A549 (cell line): ENCODE data around the gene SH3RF3. TPM values are rescaled to one million over a fixed set of nuclear protein-coding genes. Genes with fewer than 3 reads are reported as not detected.

ENCODE experiments used
- ATAC-seq, 2 experiments: fragments of 200-7000 bp in 1 of 2; fragments of >200 bp in 1 of 2; cut with Nextera tagmentation in 1 of 2; cut with Tn5 transposase in 1 of 2; 3 replicates each; pipeline versions ENCODE4 v1.8.0 to v1.9.1; 2018 to 2020; ENCODE audit warnings: mild to moderate bottlenecking in 1 of 2, moderate library complexity in 1 of 2
- CTCF ChIA-PET: fragments of 300-600 bp; sonication (Branson Sonifier 250); formaldehyde crosslinking; extraction: SDS; loops from one replicate; lab custom pipeline; 2021; ENCODE audit warnings: antibody characterized with exemption, inconsistent platforms; lab: Yijun Ruan, JAX
- POLR2A ChIA-PET: fragments of 350-600 bp; formaldehyde crosslinking; extraction: SDS; loops from one replicate; lab custom pipeline; 2021; ENCODE audit warnings: antibody characterized with exemption, inconsistent platforms; lab: Yijun Ruan, JAX
- DNase-seq, 2 experiments: peaks; one replicate each; pipeline versions ENCODE4 v3.0.0 to v3.0.0-alpha.2; 2011 to 2016; ENCODE audit warnings: low read depth in 1 of 2, low spot score in 1 of 2
- FAIRE-seq: peaks from 2 replicates; lab custom pipeline; 2011; peaks lifted over from hg19 to GRCh38; lab: Jason Lieb, UNC
- H3K27ac ChIP-seq, 2 experiments: fragments of >200 bp; sonication (Bioruptor Twin); formaldehyde crosslinking; 3 replicates each; pipeline ENCODE4 v1.5.1; 2016 to 2017
- H3K4me1 ChIP-seq: fragments of >200 bp; sonication (Bioruptor Twin); formaldehyde crosslinking; 3 replicates; pipeline ENCODE4 v1.6.1; 2016
- H3K4me2 ChIP-seq: fragments of >200 bp; sonication (Bioruptor Twin); formaldehyde crosslinking; 3 replicates; pipeline ENCODE4 v1.6.1; 2016
- H3K4me3 ChIP-seq: fragments of >200 bp; sonication (Bioruptor Twin); formaldehyde crosslinking; 3 replicates; pipeline ENCODE4 v1.5.1; 2016
- H3K9me3 ChIP-seq: fragments of >200 bp; sonication (Bioruptor Twin); formaldehyde crosslinking; 3 replicates; pipeline ENCODE4 v1.6.1; 2016
- CBX2 ChIP-seq: fragments of 200-600 bp; sonication (generic); IDR thresholded peaks from 2 replicates; pipeline ENCODE4 v1.6.1; 2016; ENCODE audit warnings: low read depth, mild to moderate bottlenecking, borderline replicate concordance
- CEBPB ChIP-seq, 2 experiments: fragments of >200 bp in 1 of 2; sonication (Bioruptor Twin) in 1 of 2; formaldehyde crosslinking in 1 of 2; IDR thresholded peaks; 2 replicates each; pipeline ENCODE4 v1.6.1; 2012 to 2016
- CHD2 ChIP-seq: fragments of 150-350 bp; IDR thresholded peaks from 2 replicates; pipeline ENCODE4 v1.6.1; 2014; ENCODE audit warnings: low read length; ENCODE audit not compliant: partially characterized antibody
- CHD4 ChIP-seq: fragments of 200-600 bp; sonication (generic); IDR thresholded peaks from 2 replicates; pipeline ENCODE4 v1.6.1; 2016; ENCODE audit warnings: antibody characterized with exemption, mild to moderate bottlenecking, borderline replicate concordance
- FOXS1 ChIP-seq: fragments of 250-450 bp; sonication (Bioruptor Pico); IDR thresholded peaks from 2 replicates; pipeline ENCODE4 v1.5.0; 2020; ENCODE audit warnings: mild to moderate bottlenecking, moderate library complexity
- HDAC2 ChIP-seq: fragments of 200-600 bp; sonication (generic); IDR thresholded peaks from 2 replicates; pipeline ENCODE4 v1.6.1; 2016
- HOXA7 ChIP-seq: fragments of 250-450 bp; sonication (Bioruptor Pico); IDR thresholded peaks from 2 replicates; pipeline ENCODE4 v1.5.0; 2020; ENCODE audit warnings: mild to moderate bottlenecking, moderate library complexity
- HOXB5 ChIP-seq: fragments of 250-450 bp; sonication (Bioruptor Pico); IDR thresholded peaks from 2 replicates; pipeline ENCODE4 v1.5.0; 2020; ENCODE audit warnings: mild to moderate bottlenecking, moderate library complexity
- JUN ChIP-seq, 2 experiments: fragments of >200 bp; sonication (Bioruptor Twin); formaldehyde crosslinking; IDR thresholded peaks; 2 replicates in 1 of 2; 3 replicates in 1 of 2; pipeline ENCODE4 v1.6.1; 2016 to 2017
- JUNB ChIP-seq: fragments of >200 bp; sonication (Bioruptor Twin); formaldehyde crosslinking; IDR thresholded peaks from 2 replicates; pipeline ENCODE4 v1.6.1; 2016
- KDM1A ChIP-seq: fragments of 200-600 bp; sonication (generic); IDR thresholded peaks from 2 replicates; pipeline ENCODE4 v1.6.1; 2016; ENCODE audit warnings: low read depth, mild to moderate bottlenecking
- NPAS2 ChIP-seq: fragments of 250-450 bp; sonication (Bioruptor Pico); IDR thresholded peaks from 2 replicates; pipeline ENCODE4 v1.8.0; 2022; ENCODE audit warnings: mild to moderate bottlenecking, moderate library complexity, borderline replicate concordance
- PBX3 ChIP-seq: IDR thresholded peaks from 2 replicates; pipeline ENCODE4 v1.6.1; 2012
- POLR2AphosphoS2 ChIP-seq: conservative IDR thresholded peaks from 2 replicates; pipeline ENCODE4 v1.6.1; 2012; ENCODE audit warnings: low read length, improper control_type of control experiment, inconsistent platforms
- RAD21 ChIP-seq, 2 experiments: fragments of >200 bp in 1 of 2; sonication (Bioruptor Twin) in 1 of 2; formaldehyde crosslinking in 1 of 2; IDR thresholded peaks in 1 of 2; conservative IDR thresholded peaks in 1 of 2; 2 replicates in 1 of 2; 3 replicates in 1 of 2; pipeline ENCODE4 v1.6.1; 2012 to 2018; ENCODE audit warnings: inconsistent platforms in 1 of 2
- RFX5 ChIP-seq: fragments of 450-650 bp; IDR thresholded peaks from 2 replicates; pipeline ENCODE4 v1.7.1; 2014; ENCODE audit warnings: antibody characterized with exemption, mild to moderate bottlenecking, moderate library complexity
- SMC3 ChIP-seq: fragments of >200 bp; sonication (Bioruptor Twin); formaldehyde crosslinking; IDR thresholded peaks from 3 replicates; pipeline ENCODE4 v1.6.1; 2018; ENCODE audit warnings: inconsistent platforms
- SREBF2 ChIP-seq: fragments of 450-650 bp; IDR thresholded peaks from 2 replicates; pipeline ENCODE4 v1.6.1; 2014; ENCODE audit warnings: mild to moderate bottlenecking, moderate library complexity
- TP53 ChIP-seq: fragments of 250-450 bp; sonication (Bioruptor Pico); IDR thresholded peaks from 2 replicates; pipeline ENCODE4 v1.5.0; 2021; ENCODE audit warnings: mild to moderate bottlenecking, moderate library complexity
- ZSCAN20 ChIP-seq: fragments of 250-450 bp; sonication (Bioruptor Pico); IDR thresholded peaks from 2 replicates; pipeline ENCODE4 v1.8.0; 2022; ENCODE audit warnings: mild to moderate bottlenecking, moderate library complexity
- WGBS: methylation state at CpG from one replicate; pipeline ENCODE4 v1.1.6; 2017; ENCODE audit errors: missing lambda C conversion rate; 5-methylcytosine and 5-hydroxymethylcytosine counted together
- polyA plus RNA-seq, 4 experiments: library from polyadenylated mRNA; depleted of rRNA in 3 of 4; stranded (reverse); fragments of >200 nt; fragmentation: RNase III in 1 of 4; extraction: RNeasy Plus Mini Kit Qiagen cat#74134 plus additional on column Dnase treatment in 1 of 4; gene quantifications; 2 replicates in 3 of 4; 3 replicates in 1 of 4; pipeline ENCODE4 v1.2.3, GENCODE V29; 2011 to 2017
- TF ChIP-seq, protein P1 (sequence below): fragments of >200 bp; sonication (Bioruptor Twin); formaldehyde crosslinking; IDR thresholded peaks from 3 replicates; pipeline ENCODE4 v1.5.1; 2016
- TF ChIP-seq, protein P2 (sequence below): IDR thresholded peaks from 2 replicates; pipeline ENCODE4 v1.6.1; 2012; ENCODE audit warnings: low read depth, borderline replicate concordance
- TF ChIP-seq, protein P3 (sequence below): fragments of 150-350 bp; IDR thresholded peaks from 2 replicates; pipeline ENCODE4 v1.6.1; 2014; ENCODE audit warnings: low read depth, mild to moderate bottlenecking, low read length

SH3RF3 gene
- polyA plus RNA-seq, 2 of the 4 experiments (the other 2 are of a cell fraction), result 0.04 to 0.21 TPM

GRCh38 chr2:109451671-109452070, 322.7 kb downstream of the SH3RF3 start (continued):
- no peak for TF ChIP-seq CHD4
- no peak for TF ChIP-seq HDAC2
- TF ChIP-seq POLR2AphosphoS2, result no peak
- TF ChIP-seq KDM1A, result no peak

DNA sequence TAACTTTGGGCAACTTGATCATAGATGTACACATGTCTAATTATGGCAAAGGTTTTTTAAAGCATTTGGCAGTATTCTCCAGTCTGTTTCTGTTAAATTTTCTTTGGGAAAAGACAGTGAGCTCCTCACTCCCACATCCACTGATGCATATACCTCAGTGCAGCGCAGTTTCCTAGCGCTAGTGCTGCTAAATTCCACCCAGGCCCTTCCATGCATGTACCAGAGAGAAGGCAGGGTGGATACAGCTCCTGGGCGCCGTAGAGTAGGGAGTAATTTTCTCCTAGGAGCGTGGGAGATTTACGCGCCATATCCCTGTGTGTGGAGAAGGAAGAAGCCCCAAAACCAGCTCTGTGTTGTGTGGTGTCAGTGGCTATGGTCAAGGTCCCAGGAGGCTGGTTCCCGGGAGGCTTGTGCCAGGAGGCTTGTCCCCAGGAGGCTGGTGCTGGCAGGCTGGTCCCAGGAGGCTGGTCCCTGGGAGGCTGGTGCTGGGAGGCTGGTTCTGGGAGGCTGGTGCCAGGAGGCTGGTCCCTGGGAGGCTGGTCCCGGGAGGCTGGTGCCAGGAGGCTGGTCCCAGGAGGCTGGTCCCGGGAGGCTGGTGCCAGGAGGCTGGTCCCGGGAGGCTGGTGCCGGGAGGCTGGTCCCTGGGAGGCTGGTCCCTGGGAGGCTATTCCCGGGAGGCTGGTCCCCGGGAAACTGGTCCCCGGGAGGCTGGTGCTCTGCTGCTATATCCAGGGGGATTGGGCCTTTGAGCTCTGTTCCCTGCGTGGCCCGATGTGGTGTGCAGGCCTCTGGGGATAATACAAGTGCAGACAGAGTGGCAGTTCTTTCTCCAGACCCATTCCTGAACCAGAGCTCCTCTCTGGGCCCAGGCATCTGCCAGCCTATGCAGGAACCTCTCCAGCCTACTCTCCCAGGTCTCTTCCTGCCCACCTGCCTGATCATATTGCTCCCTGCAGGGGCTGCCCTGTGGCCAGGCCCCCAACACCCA, 323.6 kb downstream of the SH3RF3 start:
- no peak overlapping the region for H3K4me3 ChIP-seq
- no peak overlapping the region for H3K27ac ChIP-seq
- no peak for DNase-seq
- no peak overlapping the region for H3K4me2 ChIP-seq
- no peaks in the 10 kb centered on the region for H3K9me3 ChIP-seq
- H3K4me1 ChIP-seq, result no peaks in the 10 kb centered on the region
- FAIRE-seq, result no peak
- no peak for ATAC-seq
- 83% methylated on average over 9 of the region's 17 CpGs for WGBS
- ChIA-PET POLR2A (no interaction called here), CTCF (interaction anchor here (0.6 to 1.2 kb wide), 2 partner anchors 42 to 324 kb away, joined by 3 to 5 read pairs; no protein-coding TSS in a partner anchor)
- no peak for TF ChIP-seq RFX5
- TF ChIP-seq RAD21 (conservative IDR thresholded peaks at IDR 0.05 in 1 of 2, IDR thresholded peaks at IDR 0.05 in 1 of 2), result no peak
- no peak for TF ChIP-seq TP53 (CRISPR knock-in tag)
- TF ChIP-seq ZSCAN20 (CRISPR knock-in tag), result no peak
- no peak for TF ChIP-seq CBX2
- TF ChIP-seq, protein P1, sequence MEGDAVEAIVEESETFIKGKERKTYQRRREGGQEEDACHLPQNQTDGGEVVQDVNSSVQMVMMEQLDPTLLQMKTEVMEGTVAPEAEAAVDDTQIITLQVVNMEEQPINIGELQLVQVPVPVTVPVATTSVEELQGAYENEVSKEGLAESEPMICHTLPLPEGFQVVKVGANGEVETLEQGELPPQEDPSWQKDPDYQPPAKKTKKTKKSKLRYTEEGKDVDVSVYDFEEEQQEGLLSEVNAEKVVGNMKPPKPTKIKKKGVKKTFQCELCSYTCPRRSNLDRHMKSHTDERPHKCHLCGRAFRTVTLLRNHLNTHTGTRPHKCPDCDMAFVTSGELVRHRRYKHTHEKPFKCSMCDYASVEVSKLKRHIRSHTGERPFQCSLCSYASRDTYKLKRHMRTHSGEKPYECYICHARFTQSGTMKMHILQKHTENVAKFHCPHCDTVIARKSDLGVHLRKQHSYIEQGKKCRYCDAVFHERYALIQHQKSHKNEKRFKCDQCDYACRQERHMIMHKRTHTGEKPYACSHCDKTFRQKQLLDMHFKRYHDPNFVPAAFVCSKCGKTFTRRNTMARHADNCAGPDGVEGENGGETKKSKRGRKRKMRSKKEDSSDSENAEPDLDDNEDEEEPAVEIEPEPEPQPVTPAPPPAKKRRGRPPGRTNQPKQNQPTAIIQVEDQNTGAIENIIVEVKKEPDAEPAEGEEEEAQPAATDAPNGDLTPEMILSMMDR, result no peak
- no peak for TF ChIP-seq HOXA7 (CRISPR knock-in tag)
- TF ChIP-seq SREBF2, result no peak
- TF ChIP-seq, protein P2, sequence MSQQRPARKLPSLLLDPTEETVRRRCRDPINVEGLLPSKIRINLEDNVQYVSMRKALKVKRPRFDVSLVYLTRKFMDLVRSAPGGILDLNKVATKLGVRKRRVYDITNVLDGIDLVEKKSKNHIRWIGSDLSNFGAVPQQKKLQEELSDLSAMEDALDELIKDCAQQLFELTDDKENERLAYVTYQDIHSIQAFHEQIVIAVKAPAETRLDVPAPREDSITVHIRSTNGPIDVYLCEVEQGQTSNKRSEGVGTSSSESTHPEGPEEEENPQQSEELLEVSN, result no peak
- no peak for TF ChIP-seq JUN (IDR thresholded peaks at IDR 0.05)
- no peak for TF ChIP-seq FOXS1 (CRISPR knock-in tag)
- no peak for TF ChIP-seq NPAS2 (CRISPR knock-in tag)
- TF ChIP-seq SMC3, result no peak
- TF ChIP-seq, protein P3, sequence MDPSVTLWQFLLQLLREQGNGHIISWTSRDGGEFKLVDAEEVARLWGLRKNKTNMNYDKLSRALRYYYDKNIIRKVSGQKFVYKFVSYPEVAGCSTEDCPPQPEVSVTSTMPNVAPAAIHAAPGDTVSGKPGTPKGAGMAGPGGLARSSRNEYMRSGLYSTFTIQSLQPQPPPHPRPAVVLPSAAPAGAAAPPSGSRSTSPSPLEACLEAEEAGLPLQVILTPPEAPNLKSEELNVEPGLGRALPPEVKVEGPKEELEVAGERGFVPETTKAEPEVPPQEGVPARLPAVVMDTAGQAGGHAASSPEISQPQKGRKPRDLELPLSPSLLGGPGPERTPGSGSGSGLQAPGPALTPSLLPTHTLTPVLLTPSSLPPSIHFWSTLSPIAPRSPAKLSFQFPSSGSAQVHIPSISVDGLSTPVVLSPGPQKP, result no peak
- TF ChIP-seq CEBPB (IDR thresholded peaks at IDR 0.05), result no peak
- TF ChIP-seq CHD2, result no peak
- no peak for TF ChIP-seq JUNB
- no peak for TF ChIP-seq POLR2AphosphoS2
- TF ChIP-seq PBX3, result no peak
- no peak for TF ChIP-seq HOXB5 (CRISPR knock-in tag)
